ENCODE results near the gene GFRA4.
A peak's percentile ranks its signal among the peaks of the same experiment; 100 is the strongest.

Gene GFRA4

DNA sequence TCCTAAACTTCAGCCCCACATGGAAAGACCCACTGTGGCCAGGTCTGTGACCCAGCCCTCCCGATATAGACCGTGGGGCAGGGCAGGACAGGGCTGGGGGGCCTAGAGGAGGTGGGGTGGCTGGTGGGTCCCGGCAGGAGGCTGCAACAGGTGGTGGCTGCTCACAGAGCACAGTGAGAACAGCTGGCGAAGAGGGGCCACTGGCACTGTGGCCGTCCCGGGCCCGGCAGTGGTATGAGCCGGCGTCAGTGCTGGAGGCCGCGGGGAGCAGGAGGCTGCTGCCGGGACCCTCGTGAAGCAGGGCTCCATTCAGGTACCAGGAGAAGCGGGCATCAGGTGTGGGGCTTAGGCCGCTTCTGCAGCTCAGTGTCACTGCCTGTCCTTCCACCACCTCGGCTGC lies 35.8 kb upstream of the GFRA4 start:
- no peak for TF ChIP-seq CTCF (IDR thresholded peaks at IDR 0.05; ENCODE audit: low read depth, low read length)
- no peak for DNase-seq (ENCODE audit: extremely low read depth, low read depth)

- no peak for TF ChIP-seq CTCF (IDR thresholded peaks at IDR 0.05; ENCODE audit: low read depth, low read length)
- no peak for DNase-seq (ENCODE audit: extremely low read depth, low read depth)
These were observed 35.4 kb upstream of the GFRA4 start for GRCh38 chr20:3698591-3699001.

DNA sequence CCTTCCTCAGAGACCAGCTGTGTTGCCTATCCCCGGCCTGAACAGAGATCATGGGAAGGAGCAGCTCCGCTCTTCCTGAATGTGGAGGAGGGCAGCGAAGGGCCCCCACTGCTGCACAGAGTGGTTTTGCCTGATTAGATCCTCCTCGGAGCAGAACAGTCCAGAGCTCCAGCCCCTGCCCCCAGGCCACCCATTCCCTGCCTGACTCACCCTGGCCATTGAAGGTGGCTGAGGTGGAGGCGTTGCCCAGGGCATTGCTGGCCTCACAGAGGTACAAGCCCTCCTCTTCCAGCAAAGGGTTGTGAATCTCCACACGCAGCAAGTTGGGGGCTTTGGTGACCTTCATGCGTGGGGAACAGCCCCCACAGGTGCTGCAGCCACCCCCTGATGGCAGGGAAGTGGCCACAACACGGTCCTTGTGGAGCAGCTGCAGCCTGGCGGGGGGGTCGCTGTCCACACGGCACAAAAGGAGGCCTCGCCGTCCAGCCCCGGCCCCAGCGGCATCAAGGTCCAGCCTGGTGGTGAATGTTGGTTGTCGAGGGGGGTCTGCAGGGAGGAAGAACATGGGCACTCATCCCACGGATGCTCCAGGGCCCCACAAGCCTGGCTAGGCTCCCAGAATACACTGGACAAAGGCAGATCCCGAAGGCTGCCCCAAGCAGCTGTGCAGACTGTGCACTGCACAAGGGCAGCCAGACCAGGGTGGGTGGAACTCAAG lies 34.5 kb upstream of the GFRA4 start:
- no peak for DNase-seq (ENCODE audit: extremely low read depth, low read depth)
- TF ChIP-seq CTCF (IDR thresholded peaks at IDR 0.05; ENCODE audit: low read depth, low read length): no peak

GRCh38 chr20:3696745-3697587 lies 33.8 kb upstream of the GFRA4 start:
- no peak for DNase-seq (ENCODE audit: extremely low read depth, low read depth)
- no peak for TF ChIP-seq CTCF (IDR thresholded peaks at IDR 0.05; ENCODE audit: low read depth, low read length)

DNA sequence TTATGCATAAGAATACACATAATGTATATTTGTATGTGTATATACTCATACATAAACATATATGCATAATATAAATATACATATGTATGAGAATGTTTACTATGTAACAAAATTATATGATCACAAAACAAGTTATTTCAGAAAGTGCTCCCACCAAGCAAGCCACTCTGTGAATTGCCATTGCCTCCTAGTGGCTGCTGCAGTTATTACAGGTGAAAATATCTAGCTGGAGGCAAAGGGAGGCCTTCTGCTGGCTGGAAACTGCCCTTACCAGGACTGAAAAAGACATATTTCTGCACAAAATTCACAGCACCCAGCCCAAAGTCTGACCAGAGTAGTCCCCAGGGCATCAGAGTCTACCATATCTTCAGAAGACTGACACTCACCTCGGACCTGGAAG lies 33.0 kb upstream of the GFRA4 start:
- TF ChIP-seq CTCF (IDR thresholded peaks at IDR 0.05; ENCODE audit: low read depth, low read length): peak; percentile 28
- no peak for DNase-seq (ENCODE audit: extremely low read depth, low read depth)

GRCh38 chr20:3694864-3695263 lies 31.7 kb upstream of the GFRA4 start:
- no peak for DNase-seq (ENCODE audit: extremely low read depth, low read depth)
- TF ChIP-seq CTCF (IDR thresholded peaks at IDR 0.05; ENCODE audit: low read depth, low read length): no peak

GRCh38 chr20:3693376-3693775 lies 30.2 kb upstream of the GFRA4 start:
- TF ChIP-seq CTCF (IDR thresholded peaks at IDR 0.05; ENCODE audit: low read depth, low read length): no peak
- DNase-seq (ENCODE audit: extremely low read depth, low read depth): no peak

Data from AG09319 (cell line).